ENCODE measurements around the gene TRIM31. TPM values are rescaled to one million over a fixed set of nuclear protein-coding genes. Genes with fewer than 3 reads are reported as not detected.

Gene TRIM31
- total RNA-seq, 1 donor: not detected

GRCh38 chr6:30061092-30061857 lies 51.6 kb downstream of the TRIM31 start, which contains the start of gene POLR1H:
TSS of gene POLR1H (plus strand) at chr6:30061265. CDS start at chr6:30061525, 260 bp downstream.
- DNase-seq (ENCODE audit: low read depth in 2 of 3, low spot score in 2 of 3): peak; percentile 75 to 96 (median 93)

GRCh38 chr6:30060606-30061091 lies 52.2 kb downstream of the TRIM31 start:
- DNase-seq (ENCODE audit: low read depth in 2 of 3, low spot score in 2 of 3): peak in 1 of 3 donors; percentile 50

GRCh38 chr6:30055513-30055912 lies 57.4 kb downstream of the TRIM31 start:
- DNase-seq (ENCODE audit: low read depth in 2 of 3, low spot score in 2 of 3): no peak

- DNase-seq (ENCODE audit: low read depth in 2 of 3, low spot score in 2 of 3): no peak
These were observed 59.2 kb downstream of the TRIM31 start for GRCh38 chr6:30053682-30054081.

Small RNA genes within 50 kb of the gene (small RNA-seq; reads per million reads assigned to genes)
- not detected for gene RF00554
- not detected for gene RF02219
- not detected for gene RF02220

Other genes with a start within 250 kb of the TRIM31 start
- gene HLA-A, start 170.6 kb downstream of the TRIM31 start, total RNA-seq: 1,432 TPM
- 88.1 TPM for gene POLR1H, start 51.8 kb downstream of the TRIM31 start, total RNA-seq
- gene PPP1R11, start 45.9 kb downstream of the TRIM31 start, total RNA-seq: 16.7 TPM
- gene RNF39, start 37.3 kb downstream of the TRIM31 start, total RNA-seq: not detected
- under 0.01 TPM for gene TRIM40, start 23.1 kb upstream of the TRIM31 start, total RNA-seq
- under 0.01 TPM for gene TRIM10, start 48.1 kb upstream of the TRIM31 start, total RNA-seq
- not detected for gene TRIM15, start 50.5 kb upstream of the TRIM31 start, total RNA-seq
- 17.8 TPM for gene TRIM26, start 100.3 kb upstream of the TRIM31 start, total RNA-seq
- 11.8 TPM for gene TRIM39, start 213.8 kb upstream of the TRIM31 start, total RNA-seq
- 32.6 TPM for gene RPP21, start 232.1 kb upstream of the TRIM31 start, total RNA-seq

All from hematopoietic multipotent progenitor cell (in vitro differentiated cells).